C4-2B (cell line): Measurements from ENCODE around the gene LGI2.

Experiments
- H3K27ac ChIP-seq: fragments of 450-650 bp; 2 replicates; pipeline ENCODE4 v1.5.1; 2017
- ZFX ChIP-seq: fragments of 450-650 bp; IDR thresholded peaks from 2 replicates; pipeline ENCODE4 v1.6.1; 2017
- TF ChIP-seq, protein P1 (sequence below): fragments of 450-650 bp; conservative IDR thresholded peaks from 2 replicates; pipeline ENCODE4 v1.5.1; 2017; ENCODE audit warnings: mild to moderate bottlenecking

Gene LGI2

DNA sequence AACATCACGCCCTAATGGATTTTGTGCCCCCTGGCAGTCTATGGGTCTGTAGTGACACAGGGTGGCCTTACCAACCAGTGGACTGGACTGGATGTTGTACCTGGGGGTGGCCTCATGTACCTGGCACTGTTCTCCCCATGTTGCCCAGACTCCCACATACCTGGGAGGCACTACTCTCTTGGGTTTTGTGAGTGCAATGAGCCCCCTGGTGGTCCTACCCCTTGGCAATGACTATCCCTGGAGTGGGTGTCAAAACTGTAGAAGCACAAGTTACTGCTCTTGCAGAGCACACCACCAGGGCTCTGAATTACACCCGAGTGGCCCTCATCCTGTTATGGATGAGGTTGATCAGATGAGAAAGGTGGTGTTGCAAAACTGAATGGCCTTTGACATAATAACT is 60.1 kb downstream of the LGI2 start:
- TF ChIP-seq, protein P1, sequence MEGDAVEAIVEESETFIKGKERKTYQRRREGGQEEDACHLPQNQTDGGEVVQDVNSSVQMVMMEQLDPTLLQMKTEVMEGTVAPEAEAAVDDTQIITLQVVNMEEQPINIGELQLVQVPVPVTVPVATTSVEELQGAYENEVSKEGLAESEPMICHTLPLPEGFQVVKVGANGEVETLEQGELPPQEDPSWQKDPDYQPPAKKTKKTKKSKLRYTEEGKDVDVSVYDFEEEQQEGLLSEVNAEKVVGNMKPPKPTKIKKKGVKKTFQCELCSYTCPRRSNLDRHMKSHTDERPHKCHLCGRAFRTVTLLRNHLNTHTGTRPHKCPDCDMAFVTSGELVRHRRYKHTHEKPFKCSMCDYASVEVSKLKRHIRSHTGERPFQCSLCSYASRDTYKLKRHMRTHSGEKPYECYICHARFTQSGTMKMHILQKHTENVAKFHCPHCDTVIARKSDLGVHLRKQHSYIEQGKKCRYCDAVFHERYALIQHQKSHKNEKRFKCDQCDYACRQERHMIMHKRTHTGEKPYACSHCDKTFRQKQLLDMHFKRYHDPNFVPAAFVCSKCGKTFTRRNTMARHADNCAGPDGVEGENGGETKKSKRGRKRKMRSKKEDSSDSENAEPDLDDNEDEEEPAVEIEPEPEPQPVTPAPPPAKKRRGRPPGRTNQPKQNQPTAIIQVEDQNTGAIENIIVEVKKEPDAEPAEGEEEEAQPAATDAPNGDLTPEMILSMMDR: no peak
- TF ChIP-seq ZFX: no peak
- no peak overlapping the region for H3K27ac ChIP-seq

DNA sequence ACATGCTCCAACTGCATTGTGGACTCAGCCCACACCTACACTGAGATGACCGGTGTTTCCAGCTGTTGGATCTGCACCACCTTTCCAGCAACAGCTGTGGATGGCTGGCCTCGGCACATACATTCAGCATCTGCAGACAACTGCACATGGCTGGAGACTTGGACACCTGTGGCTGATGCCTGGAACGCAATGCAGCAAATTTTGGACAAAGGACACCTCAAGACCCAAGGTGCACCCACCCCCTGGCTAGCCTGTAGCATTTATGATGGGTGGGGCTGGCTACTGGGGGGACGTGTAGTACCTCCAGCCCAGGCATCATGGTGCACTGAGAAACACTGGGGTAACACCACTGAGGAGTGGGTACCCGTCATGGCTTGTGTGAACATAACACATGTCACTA is 60.6 kb downstream of the LGI2 start:
- no peak overlapping the region for H3K27ac ChIP-seq
- TF ChIP-seq ZFX: no peak
- TF ChIP-seq, protein P1: no peak

DNA sequence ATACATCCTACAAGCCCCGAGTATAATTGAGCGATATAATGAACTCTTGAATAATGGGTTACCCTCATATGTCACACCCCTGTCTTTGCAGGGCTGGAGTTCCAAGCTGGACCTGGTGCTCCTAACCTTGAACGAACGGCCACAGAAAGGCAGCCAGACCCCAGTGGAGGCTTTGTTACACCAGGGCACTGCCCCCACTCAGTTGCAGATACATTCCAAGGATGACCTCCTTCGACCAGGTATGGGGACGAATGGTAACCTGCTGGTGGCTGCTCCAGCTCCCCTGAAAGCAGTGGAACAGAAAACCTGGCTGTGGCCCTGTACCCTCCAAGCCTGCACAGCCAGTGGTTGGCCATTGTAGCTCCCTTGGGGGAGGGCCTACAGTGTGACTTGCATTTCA is 61.3 kb downstream of the LGI2 start:
- no peak overlapping the region for H3K27ac ChIP-seq

DNA sequence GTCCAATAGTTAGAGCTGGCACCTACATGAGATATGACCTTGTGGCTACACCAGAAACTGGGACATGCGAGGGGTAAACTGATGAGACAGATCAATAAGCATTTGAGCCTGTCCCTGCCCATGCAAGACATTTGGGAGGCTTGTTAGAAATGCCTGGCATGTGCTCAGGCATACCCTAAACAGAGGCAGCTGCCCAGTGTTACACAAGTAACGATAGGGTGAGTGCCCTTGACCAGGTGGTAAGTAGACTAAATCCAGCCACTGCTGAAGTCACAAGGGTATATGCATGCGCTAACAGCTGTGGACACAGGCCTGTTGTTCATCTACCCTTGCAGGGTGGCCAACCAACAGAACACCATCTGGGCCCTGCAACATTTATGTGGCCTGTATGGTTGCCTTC is 61.8 kb downstream of the LGI2 start:
- no peak overlapping the region for H3K27ac ChIP-seq
- TF ChIP-seq ZFX: no peak
- TF ChIP-seq, protein P1: no peak

More for the DNA sequence above, 61.3 kb downstream of the LGI2 start:
- TF ChIP-seq, protein P1: no peak
- no peak for TF ChIP-seq ZFX

DNA sequence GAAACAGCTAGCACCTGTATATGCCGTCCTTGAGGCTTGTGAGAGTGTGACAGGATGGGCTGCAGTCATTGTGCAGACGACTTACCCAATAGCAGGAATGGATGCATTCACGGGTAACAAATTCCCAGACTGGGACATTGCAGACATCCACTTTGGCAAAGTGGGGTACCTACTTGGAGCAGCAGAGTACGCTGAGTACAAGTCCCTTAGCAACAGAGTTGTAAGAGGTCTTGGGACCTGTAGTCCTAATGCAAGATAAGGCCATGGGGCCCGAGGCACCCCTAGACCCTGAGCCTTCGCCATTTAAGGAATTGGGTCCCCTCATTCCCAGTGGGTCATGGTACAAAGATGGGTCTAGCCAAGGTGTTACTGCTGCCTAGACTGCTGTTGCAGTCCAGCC is 62.5 kb downstream of the LGI2 start:
- no peak overlapping the region for H3K27ac ChIP-seq
- no peak for TF ChIP-seq ZFX
- TF ChIP-seq, protein P1: no peak

DNA sequence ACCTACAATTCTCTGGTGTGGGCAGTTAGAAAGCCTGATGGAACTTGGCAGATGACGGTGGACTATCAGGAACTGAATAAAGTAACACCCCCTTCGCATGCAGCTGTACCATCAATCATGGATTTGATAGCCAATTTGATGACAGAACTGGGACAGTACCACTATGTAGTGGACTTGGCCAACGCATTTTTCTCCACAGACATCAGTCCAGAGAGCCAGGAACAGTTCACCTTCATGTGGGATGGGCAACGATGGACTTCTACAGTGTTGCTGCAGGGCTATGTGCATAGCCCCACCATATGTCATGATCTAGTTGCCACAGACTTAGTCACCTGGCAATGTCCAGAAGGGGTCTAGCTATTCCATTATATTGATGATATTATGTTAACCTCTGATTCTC is 63.4 kb downstream of the LGI2 start:
- no peak overlapping the region for H3K27ac ChIP-seq
- TF ChIP-seq ZFX: no peak
- TF ChIP-seq, protein P1: no peak

DNA sequence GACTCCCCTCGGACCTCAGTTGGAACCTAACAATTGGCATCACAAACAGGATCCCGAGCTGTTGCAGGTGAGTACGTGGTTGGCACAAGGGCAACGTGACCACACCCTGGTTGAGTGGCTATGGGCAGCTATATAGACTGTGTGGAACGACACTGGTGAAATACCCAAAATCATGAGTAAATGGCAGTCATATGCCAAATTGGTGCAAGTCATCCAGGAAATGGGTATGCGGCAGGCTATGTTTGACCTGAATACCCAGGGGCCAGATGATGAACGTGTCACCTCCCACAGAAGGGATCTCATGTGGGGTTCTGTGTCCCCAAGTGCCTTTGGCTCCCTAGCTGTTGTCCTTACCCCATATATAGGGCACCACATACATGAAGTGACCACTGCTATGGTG is 64.7 kb downstream of the LGI2 start:
- TF ChIP-seq ZFX: no peak
- TF ChIP-seq, protein P1: no peak
- no peak overlapping the region for H3K27ac ChIP-seq
